K562 (cell line): ENCODE measurements around the gene PHC3. TPM values are rescaled to one million over a fixed set of nuclear protein-coding genes. Genes with fewer than 3 reads are reported as not detected.

Experiments used
- CHD2 ChIP-seq: IDR thresholded peaks from 2 replicates; pipeline ENCODE4 v1.6.1; 2011; ENCODE audit warnings: low read depth, low read length
- CREBBP ChIP-seq: IDR thresholded peaks from one replicate; pipeline ENCODE4 v1.6.1; 2012; ENCODE audit warnings: low read depth, mild to moderate bottlenecking, control low read depth, inconsistent platforms, low read length
- EP400 ChIP-seq: fragments of 450-650 bp; IDR thresholded peaks from 2 replicates; pipeline ENCODE4 v1.6.1; 2017; ENCODE audit warnings: antibody characterized with exemption, mild to moderate bottlenecking, moderate library complexity
- ETV1 ChIP-seq: fragments of 450-650 bp; conservative IDR thresholded peaks from 2 replicates; pipeline ENCODE4 v1.6.1; 2016; ENCODE audit warnings: missing genetic modification characterization, control low read depth, low read depth, missing compliant biosample characterization
- FOXA1 ChIP-seq: fragments of 450-650 bp; IDR thresholded peaks from 2 replicates; pipeline ENCODE4 v1.6.1; 2016; ENCODE audit warnings: mild to moderate bottlenecking, borderline replicate concordance
- FUS ChIP-seq: fragments of 200-400 bp; formaldehyde crosslinking; optimal IDR thresholded peaks from 2 replicates; pipeline ENCODE3; 2017; ENCODE audit warnings: low read depth, low read length
- GABPB1 ChIP-seq: sonication (generic); formaldehyde crosslinking; IDR thresholded peaks from 2 replicates; pipeline ENCODE4 v1.8.0; 2022; ENCODE audit warnings: mild to moderate bottlenecking, missing genetic modification reagents
- RBM17 ChIP-seq: fragments of 200-400 bp; formaldehyde crosslinking; IDR thresholded peaks from 2 replicates; pipeline ENCODE4 v1.6.1; 2017; ENCODE audit warnings: low read depth, mild to moderate bottlenecking, low read length, borderline replicate concordance
- U2AF2 ChIP-seq: fragments of 200-400 bp; formaldehyde crosslinking; optimal IDR thresholded peaks from 2 replicates; pipeline ENCODE3; 2017; ENCODE audit warnings: low read depth, mild to moderate bottlenecking, low read length
- ZBED1 ChIP-seq: IDR thresholded peaks from 2 replicates; pipeline ENCODE4 v1.6.1; 2014
- ZFP36 ChIP-seq: fragments of 150-350 bp; IDR thresholded peaks from 2 replicates; pipeline ENCODE4 v1.6.1; 2018; ENCODE audit warnings: low read length, low read depth; ENCODE audit not compliant: partially characterized antibody
- ZNF217 ChIP-seq: sonication (generic); formaldehyde crosslinking; IDR thresholded peaks from 2 replicates; pipeline ENCODE4 v1.8.0; 2022; ENCODE audit warnings: mild to moderate bottlenecking, missing genetic modification reagents
- ZNF263 ChIP-seq: sonication (generic); formaldehyde crosslinking; IDR thresholded peaks from 2 replicates; pipeline ENCODE4 v1.8.0; 2022; ENCODE audit warnings: mild to moderate bottlenecking, missing genetic modification reagents, borderline replicate concordance
- ZNF584 ChIP-seq: fragments of 200-800 bp; sonication (Bioruptor generic); IDR thresholded peaks from 2 replicates; pipeline ENCODE4 v1.6.1; 2016; ENCODE audit warnings: low read depth, mild to moderate bottlenecking, missing genetic modification characterization, missing compliant biosample characterization
- ZSCAN29 ChIP-seq: fragments of 450-650 bp; IDR thresholded peaks from 2 replicates; pipeline ENCODE4 v1.6.1; 2017
- ZZZ3 ChIP-seq: fragments of 450-650 bp; IDR thresholded peaks from 2 replicates; pipeline ENCODE4 v1.6.1; 2016; ENCODE audit warnings: antibody characterized with exemption, mild to moderate bottlenecking, moderate library complexity
- polyA plus RNA-seq, 8 experiments: library from polyadenylated mRNA; depleted of rRNA in 4 of 8; stranded (reverse) in 5 of 8; unstranded in 3 of 8; fragments of >200 nt; fragmentation: Nextera tagmentation in 2 of 8; fragmentation: Illumina TruSeq in 1 of 8; extraction: Ambion mirVana in 2 of 8; extraction: Trizol in 1 of 8; gene quantifications; 2 replicates each; pipeline versions ENCODE4 v1.2.1 to v1.2.3, GENCODE V29; 2011 to 2014; ENCODE audit warnings: inconsistent platforms in 1 of 8, missing spikeins in 1 of 8
- total RNA-seq, 7 experiments: library from RNA; depleted of rRNA in 6 of 7; stranded (reverse); fragments of >200 nt in 6 of 7; fragmentation: Illumina TruSeq in 2 of 7; extraction: Trizol in 2 of 7; gene quantifications; 2 replicates each; pipeline versions ENCODE4 v1.2.1 to v1.2.3, GENCODE V29; 2011 to 2021; ENCODE audit warnings: low replicate concordance in 1 of 7
- TF ChIP-seq, protein P1 (sequence below): fragments of 250-450 bp; sonication (Bioruptor Pico); IDR thresholded peaks from 2 replicates; pipeline ENCODE4 v1.5.0; 2021
- TF ChIP-seq, protein P2 (sequence below): fragments of 450-650 bp; IDR thresholded peaks from 2 replicates; pipeline ENCODE4 v1.6.1; 2017; ENCODE audit warnings: mild to moderate bottlenecking, moderate library complexity
- TF ChIP-seq, protein P3 (sequence below), 2 experiments: fragments of 200-800 bp in 1 of 2; sonication (Bioruptor generic) in 1 of 2; sonication (generic) in 1 of 2; formaldehyde crosslinking in 1 of 2; IDR thresholded peaks in 1 of 2; conservative IDR thresholded peaks in 1 of 2; 2 replicates each; pipeline versions ENCODE4 v1.5.0 to v1.6.1; 2016 to 2020; ENCODE audit warnings: missing compliant biosample characterization in 1 of 2, missing genetic modification characterization in 1 of 2, missing genetic modification reagents in 1 of 2
- TF ChIP-seq, protein P4 (sequence below), 3 experiments: fragments of 200-800 bp in 1 of 3; fragments of 250-450 bp in 1 of 3; fragments of 450-650 bp in 1 of 3; sonication (Bioruptor Pico) in 1 of 3; sonication (Bioruptor generic) in 1 of 3; formaldehyde crosslinking in 1 of 3; IDR thresholded peaks; 2 replicates each; pipeline versions ENCODE4 v1.6.1 to v1.8.0; 2016 to 2022; ENCODE audit warnings: mild to moderate bottlenecking in 2 of 3, missing genetic modification characterization in 2 of 3, missing compliant biosample characterization in 1 of 3, moderate library complexity in 1 of 3

Gene PHC3
- total and polyA plus RNA-seq, 9 of the 15 experiments (the other 6 are each of a cell fraction or from before 2014, with no cell fraction given): 3.1 to 21.6 (median 10.5) TPM

DNA sequence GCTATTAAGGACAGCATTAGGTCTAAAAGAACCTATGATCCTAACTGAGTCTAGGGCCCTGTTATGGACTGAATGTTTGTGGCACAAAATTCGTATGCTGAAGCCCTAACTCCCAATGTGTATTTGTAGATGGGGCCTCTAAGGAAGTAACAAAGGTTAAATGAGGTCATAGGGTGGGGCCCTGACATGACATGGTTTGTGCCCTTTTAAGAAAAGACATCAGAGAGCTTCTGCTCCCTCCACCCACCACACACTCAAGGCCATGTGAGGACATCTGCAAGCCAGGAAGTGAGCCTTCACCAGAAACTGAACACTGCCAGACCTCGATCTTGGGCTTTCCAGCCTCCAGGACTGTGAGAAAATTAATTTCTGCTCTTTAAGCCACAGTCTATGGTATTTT is 49.2 kb downstream of the PHC3 start (continued):
- TF ChIP-seq RBM17: no peak
- no peak for TF ChIP-seq ZNF263 (CRISPR knock-in tag)
- no peak for TF ChIP-seq FOXA1
- peak; percentile 54 for TF ChIP-seq EP400
- no peak for TF ChIP-seq ZNF217 (CRISPR knock-in tag)
- TF ChIP-seq, protein P1, sequence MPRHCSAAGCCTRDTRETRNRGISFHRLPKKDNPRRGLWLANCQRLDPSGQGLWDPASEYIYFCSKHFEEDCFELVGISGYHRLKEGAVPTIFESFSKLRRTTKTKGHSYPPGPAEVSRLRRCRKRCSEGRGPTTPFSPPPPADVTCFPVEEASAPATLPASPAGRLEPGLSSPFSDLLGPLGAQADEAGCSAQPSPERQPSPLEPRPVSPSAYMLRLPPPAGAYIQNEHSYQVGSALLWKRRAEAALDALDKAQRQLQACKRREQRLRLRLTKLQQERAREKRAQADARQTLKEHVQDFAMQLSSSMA (CRISPR knock-in tag): no peak
- TF ChIP-seq CHD2: no peak
- no peak for TF ChIP-seq ZFP36
- no peak for TF ChIP-seq ZZZ3
- TF ChIP-seq U2AF2: no peak
- TF ChIP-seq, protein P2, sequence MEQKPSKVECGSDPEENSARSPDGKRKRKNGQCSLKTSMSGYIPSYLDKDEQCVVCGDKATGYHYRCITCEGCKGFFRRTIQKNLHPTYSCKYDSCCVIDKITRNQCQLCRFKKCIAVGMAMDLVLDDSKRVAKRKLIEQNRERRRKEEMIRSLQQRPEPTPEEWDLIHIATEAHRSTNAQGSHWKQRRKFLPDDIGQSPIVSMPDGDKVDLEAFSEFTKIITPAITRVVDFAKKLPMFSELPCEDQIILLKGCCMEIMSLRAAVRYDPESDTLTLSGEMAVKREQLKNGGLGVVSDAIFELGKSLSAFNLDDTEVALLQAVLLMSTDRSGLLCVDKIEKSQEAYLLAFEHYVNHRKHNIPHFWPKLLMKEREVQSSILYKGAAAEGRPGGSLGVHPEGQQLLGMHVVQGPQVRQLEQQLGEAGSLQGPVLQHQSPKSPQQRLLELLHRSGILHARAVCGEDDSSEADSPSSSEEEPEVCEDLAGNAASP: peak; percentile 98
- TF ChIP-seq, protein P3, sequence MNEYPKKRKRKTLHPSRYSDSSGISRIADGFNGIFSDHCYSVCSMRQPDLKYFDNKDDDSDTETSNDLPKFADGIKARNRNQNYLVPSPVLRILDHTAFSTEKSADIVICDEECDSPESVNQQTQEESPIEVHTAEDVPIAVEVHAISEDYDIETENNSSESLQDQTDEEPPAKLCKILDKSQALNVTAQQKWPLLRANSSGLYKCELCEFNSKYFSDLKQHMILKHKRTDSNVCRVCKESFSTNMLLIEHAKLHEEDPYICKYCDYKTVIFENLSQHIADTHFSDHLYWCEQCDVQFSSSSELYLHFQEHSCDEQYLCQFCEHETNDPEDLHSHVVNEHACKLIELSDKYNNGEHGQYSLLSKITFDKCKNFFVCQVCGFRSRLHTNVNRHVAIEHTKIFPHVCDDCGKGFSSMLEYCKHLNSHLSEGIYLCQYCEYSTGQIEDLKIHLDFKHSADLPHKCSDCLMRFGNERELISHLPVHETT (CRISPR knock-in tag; conservative IDR thresholded peaks at IDR 0.05 in 1 of 2, IDR thresholded peaks at IDR 0.05 in 1 of 2): no peak
- TF ChIP-seq GABPB1 (CRISPR knock-in tag): 0 out of 2 replicates have a peak, but pooled peaks have one; percentile 15
- no peak for TF ChIP-seq ZBED1
- no peak for TF ChIP-seq ZSCAN29
- TF ChIP-seq ZNF584: no peak
- no peak for TF ChIP-seq FUS
- TF ChIP-seq ETV1 (tag): peak; percentile 87
- TF ChIP-seq CREBBP: no peak
- TF ChIP-seq, protein P4, sequence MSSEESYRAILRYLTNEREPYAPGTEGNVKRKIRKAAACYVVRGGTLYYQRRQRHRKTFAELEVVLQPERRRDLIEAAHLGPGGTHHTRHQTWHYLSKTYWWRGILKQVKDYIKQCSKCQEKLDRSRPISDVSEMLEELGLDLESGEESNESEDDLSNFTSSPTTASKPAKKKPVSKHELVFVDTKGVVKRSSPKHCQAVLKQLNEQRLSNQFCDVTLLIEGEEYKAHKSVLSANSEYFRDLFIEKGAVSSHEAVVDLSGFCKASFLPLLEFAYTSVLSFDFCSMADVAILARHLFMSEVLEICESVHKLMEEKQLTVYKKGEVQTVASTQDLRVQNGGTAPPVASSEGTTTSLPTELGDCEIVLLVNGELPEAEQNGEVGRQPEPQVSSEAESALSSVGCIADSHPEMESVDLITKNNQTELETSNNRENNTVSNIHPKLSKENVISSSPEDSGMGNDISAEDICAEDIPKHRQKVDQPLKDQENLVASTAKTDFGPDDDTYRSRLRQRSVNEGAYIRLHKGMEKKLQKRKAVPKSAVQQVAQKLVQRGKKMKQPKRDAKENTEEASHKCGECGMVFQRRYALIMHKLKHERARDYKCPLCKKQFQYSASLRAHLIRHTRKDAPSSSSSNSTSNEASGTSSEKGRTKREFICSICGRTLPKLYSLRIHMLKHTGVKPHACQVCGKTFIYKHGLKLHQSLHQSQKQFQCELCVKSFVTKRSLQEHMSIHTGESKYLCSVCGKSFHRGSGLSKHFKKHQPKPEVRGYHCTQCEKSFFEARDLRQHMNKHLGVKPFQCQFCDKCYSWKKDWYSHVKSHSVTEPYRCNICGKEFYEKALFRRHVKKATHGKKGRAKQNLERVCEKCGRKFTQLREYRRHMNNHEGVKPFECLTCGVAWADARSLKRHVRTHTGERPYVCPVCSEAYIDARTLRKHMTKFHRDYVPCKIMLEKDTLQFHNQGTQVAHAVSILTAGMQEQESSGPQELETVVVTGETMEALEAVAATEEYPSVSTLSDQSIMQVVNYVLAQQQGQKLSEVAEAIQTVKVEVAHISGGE (CRISPR knock-in tag; IDR thresholded peaks at IDR 0.05): no peak
